NCI-H82 treated with DMSO at 0.1 percent for 48 hours (cell line): ENCODE data around the gene DIAPH1.

Source experiments
- DNase-seq: peaks from one replicate; lab custom pipeline; 2025; ENCODE audit not compliant: unreplicated experiment; lab: John Stamatoyannopoulos, UW

The DIAPH1 gene

DNA sequence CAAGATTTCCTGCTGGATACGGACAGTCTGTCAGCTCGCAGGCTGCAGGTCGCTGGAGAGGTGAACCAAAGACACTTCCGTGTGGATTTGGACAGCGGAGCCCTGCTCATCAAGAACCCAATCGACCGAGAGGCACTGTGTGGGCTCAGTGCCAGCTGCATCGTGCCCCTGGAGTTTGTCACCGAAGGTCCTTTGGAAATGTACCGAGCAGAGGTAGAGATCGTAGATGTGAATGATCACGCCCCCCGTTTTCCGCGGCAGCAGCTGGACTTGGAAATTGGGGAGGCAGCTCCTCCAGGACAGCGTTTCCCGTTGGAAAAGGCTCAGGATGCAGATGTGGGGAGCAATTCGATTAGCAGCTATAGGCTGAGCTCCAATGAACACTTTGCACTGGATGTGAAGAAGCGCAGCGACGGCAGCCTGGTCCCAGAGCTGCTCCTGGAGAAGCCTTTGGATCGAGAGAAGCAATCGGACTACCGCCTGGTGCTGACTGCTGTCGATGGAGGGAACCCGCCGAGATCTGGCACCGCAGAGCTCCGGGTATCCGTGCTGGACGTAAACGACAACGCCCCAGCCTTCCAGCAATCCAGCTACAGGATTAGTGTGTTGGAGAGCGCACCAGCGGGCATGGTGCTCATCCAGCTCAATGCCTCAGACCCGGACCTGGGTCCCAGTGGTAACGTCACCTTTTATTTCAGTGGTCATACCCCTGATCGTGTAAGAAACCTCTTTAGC lies 133.3 kb downstream of the DIAPH1 start:
- no peak for DNase-seq

DNA sequence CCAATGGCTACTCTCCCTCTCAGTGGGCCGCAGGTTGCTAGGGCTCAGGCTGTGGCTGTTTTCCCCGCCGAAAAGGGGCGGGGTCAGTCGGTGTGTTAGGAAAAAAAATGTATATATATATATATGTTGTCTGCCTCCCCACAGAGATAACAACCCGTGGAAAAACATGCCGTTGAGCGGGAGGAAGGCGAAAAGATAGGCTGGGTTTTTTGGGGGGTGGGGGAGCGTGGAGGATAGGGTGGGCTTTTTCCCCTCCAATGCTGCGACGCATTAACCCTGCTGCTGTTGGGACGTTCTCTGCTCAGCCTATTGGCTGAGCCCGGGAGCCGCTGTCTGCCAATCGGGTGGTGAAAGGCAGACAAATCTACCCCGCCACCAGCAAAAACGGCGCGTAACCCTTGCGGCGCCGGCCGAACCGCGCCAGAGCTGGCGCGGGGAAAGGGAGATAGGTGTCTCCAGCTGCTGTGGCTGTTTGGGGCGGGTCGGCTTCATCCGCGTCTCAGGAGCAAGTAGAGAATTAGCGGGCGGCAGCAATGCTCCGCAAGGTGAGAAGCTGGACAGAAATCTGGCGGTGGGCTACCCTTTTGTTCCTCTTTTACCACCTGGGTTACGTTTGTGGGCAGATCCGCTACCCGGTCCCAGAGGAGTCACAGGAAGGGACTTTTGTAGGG lies 134.0 kb downstream of the DIAPH1 start, which contains the start of gene PCDHGC4:
TSS of gene PCDHGC4 (plus strand) at position 390 of the 671 bp plus-strand sequence. CDS start at position 534, 144 bp downstream.
- peak; percentile 31 for DNase-seq

DNA sequence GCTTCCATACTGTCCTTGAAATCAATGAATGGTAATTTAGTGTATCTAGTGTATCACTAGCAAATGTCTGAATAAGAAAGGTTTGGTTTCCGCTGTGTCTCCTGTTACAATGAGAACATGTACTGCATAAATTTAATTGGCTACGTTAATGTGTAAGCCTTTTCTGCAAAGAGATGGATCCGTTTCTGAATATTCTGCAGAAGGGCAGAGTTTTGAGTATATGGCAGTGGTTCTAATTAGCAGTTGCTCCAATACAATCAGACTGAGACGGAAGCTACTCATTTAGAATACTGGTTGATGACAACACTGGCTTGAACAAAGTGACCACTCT lies 134.5 kb downstream of the DIAPH1 start:
- DNase-seq: no peak

DNA sequence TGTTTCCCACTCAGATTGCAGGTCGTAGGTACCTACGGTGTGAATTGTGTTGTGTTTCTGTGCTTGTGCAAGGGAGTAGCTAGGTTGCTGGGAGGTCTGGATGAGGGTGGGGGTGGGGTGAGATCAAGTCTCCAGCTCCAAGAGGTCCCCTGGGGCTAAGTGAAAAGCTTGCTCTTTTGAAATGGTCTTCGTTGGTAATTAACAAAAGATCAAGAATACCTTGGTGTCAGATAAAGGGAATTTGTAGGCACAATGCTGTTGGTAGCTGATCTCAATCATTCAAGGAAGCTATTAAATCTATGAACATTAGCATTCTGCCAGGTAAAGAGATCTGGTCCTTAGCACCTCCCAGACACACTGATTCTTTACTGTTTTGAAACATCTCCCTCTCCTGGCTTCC lies 134.9 kb downstream of the DIAPH1 start:
- DNase-seq: no peak

DNA sequence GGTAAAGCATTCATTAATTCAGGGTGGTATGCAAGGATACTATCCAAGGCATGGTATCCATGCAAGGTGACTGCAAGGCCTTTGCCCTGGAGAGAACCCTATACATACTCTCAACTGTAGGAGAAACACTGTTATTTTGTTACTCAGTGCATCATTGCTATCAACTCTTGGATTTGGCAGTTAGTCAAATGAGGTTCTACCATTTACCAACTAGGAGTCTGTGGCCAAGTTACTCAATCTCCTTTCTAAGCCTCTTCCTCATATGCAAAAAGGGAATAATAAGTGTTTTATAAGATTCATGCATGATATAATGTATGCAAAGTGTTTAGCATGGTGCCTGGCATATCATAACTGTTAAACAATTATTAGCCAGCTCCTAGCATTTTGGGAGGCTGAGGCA lies 139.0 kb downstream of the DIAPH1 start:
- no peak for DNase-seq

DNA sequence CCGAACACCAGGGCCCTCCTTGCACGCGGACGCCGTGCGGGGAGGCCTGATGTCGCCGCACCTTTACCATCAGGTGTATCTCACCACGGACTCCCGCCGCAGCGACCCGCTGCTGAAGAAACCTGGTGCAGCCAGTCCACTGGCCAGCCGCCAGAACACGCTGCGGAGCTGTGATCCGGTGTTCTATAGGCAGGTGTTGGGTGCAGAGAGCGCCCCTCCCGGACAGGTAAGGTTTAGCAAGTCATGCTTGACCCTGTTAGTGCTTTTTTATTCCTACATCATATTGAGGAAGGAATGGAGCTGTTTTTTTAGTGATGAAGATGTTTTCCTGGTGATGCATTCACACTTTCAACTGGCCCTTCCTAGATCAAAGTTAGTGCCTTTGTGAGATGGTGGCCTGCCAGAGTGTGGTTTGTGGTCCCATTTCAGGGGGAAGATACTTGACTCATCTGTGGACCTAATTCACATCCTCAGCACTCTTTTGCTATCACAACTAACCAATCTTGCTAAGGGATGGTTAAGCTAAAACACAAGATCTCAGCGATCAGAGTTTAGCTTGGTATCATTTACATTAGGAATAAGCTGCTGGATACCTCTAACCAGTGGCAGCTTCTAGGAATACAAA lies 140.4 kb downstream of the DIAPH1 start:
- no peak for DNase-seq

DNA sequence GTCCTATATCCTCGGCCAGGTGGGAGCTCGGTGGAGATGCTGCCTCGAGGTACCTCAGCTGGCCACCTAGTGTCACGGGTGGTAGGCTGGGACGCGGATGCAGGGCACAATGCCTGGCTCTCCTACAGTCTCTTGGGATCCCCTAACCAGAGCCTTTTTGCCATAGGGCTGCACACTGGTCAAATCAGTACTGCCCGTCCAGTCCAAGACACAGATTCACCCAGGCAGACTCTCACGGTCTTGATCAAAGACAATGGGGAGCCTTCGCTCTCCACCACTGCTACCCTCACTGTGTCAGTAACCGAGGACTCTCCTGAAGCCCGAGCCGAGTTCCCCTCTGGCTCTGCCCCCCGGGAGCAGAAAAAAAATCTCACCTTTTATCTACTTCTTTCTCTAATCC lies 141.0 kb downstream of the DIAPH1 start:
- no peak for DNase-seq

DNA sequence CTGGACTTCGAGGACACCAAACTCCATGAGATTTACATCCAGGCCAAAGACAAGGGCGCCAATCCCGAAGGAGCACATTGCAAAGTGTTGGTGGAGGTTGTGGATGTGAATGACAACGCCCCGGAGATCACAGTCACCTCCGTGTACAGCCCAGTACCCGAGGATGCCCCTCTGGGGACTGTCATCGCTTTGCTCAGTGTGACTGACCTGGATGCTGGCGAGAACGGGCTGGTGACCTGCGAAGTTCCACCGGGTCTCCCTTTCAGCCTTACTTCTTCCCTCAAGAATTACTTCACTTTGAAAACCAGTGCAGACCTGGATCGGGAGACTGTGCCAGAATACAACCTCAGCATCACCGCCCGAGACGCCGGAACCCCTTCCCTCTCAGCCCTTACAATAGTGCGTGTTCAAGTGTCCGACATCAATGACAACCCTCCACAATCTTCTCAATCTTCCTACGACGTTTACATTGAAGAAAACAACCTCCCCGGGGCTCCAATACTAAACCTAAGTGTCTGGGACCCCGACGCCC lies 141.7 kb downstream of the DIAPH1 start:
- DNase-seq: no peak

DNA sequence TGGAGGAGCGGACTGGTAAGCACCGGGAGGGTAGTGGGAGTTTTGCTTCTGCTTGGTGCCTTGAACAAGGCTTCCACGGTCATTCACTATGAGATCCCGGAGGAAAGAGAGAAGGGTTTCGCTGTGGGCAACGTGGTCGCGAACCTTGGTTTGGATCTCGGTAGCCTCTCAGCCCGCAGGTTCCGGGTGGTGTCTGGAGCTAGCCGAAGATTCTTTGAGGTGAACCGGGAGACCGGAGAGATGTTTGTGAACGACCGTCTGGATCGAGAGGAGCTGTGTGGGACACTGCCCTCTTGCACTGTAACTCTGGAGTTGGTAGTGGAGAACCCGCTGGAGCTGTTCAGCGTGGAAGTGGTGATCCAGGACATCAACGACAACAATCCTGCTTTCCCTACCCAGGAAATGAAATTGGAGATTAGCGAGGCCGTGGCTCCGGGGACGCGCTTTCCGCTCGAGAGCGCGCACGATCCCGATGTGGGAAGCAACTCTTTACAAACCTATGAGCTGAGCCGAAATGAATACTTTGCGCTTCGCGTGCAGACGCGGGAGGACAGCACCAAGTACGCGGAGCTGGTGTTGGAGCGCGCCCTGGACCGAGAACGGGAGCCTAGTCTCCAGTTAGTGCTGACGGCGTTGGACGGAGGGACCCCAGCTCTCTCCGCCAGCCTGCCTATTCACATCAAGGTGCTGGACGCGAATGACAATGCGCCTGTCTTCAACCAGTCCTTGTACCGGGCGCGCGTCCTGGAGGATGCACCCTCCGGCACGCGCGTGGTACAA lies 142.5 kb downstream of the DIAPH1 start:
- no peak for DNase-seq

DNA sequence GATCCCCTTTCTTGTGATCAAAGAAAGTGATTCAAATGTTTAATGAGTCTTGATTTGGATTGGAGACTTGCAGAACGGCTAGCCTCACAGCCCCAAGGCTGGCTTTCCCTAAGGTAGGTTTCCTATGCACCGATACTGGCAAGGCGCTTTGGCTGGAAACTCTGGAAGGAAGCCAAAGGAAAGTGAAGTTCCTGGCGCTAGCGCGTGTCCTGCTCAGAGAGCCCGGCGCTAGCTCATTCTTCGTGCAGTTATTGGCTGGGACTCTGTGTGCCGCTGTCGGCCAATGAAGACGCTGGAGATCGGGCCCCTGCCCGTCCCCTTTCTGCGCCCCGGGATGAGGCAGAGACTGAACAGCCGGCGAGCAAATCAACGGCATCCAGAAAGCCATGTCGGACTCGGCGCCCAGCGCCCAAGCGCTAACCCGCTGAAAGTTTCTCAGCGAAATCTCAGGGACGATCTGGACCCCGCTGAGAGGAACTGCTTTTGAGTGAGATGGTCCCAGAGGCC lies 143.1 kb downstream of the DIAPH1 start, which contains the start of gene PCDHGC3:
TSS of gene PCDHGC3 (plus strand) at position 342 of the 507 bp plus-strand sequence. CDS start at position 493, 151 bp downstream.
- DNase-seq: peak; percentile 47

DNA sequence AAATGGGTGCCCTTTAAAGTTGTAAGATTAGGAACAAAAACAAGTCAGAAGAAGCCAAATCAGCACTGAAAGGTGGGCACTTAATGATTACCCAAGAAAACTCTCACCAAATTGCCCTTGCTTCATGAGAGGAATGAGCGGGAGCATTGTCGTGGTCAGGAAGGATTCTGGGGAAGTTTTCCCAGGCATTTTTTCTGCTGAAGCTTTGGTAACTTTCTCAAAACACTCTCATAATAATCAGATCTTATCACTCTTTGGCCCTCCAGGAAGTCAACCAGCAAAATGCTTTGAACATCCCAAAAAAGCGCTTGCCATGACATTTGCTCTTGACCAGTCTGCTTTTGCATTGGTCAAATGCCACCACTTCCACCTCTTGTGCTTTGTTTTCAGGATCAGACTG lies 153.4 kb downstream of the DIAPH1 start:
- no peak for DNase-seq
